ENCODE measurements around the gene ANKRD33B.
"Not testable (repeated sequence)": the region's sequence is repeated elsewhere in the genome, so short reads cannot be mapped to it uniquely, and the experiment has no call there.

Gene ANKRD33B

GRCh38 chr5:10556893-10557746 lies 6.8 kb upstream of the ANKRD33B start:
- no peak for DNase-seq (ENCODE audit: low read depth, low spot score)

GRCh38 chr5:10559151-10559550 lies 4.7 kb upstream of the ANKRD33B start:
- no peak for DNase-seq (ENCODE audit: low read depth, low spot score)

GRCh38 chr5:10559871-10560270 lies 4.0 kb upstream of the ANKRD33B start:
- DNase-seq (ENCODE audit: low read depth, low spot score): no peak

- no peak for DNase-seq (ENCODE audit: low read depth, low spot score)
Observed at GRCh38 chr5:10562201-10563109, 1.4 kb upstream of the ANKRD33B start.

GRCh38 chr5:10563110-10563944 lies 543 bp upstream of the ANKRD33B start:
- no peak for DNase-seq (ENCODE audit: low read depth, low spot score)

GRCh38 chr5:10564838-10565784 lies 1.2 kb downstream of the ANKRD33B start:
- no peak for DNase-seq (ENCODE audit: low read depth, low spot score)

GRCh38 chr5:10565785-10566542 lies 2.1 kb downstream of the ANKRD33B start:
- DNase-seq (ENCODE audit: low read depth, low spot score): no peak

- no peak for DNase-seq (ENCODE audit: low read depth, low spot score)
Observed at GRCh38 chr5:10566543-10567068, 2.7 kb downstream of the ANKRD33B start.

GRCh38 chr5:10567121-10567591 lies 3.3 kb downstream of the ANKRD33B start:
- DNase-seq (ENCODE audit: low read depth, low spot score): no peak

GRCh38 chr5:10567781-10568321 lies 4.0 kb downstream of the ANKRD33B start:
- DNase-seq (ENCODE audit: low read depth, low spot score): no peak

- not testable (repeated sequence) for DNase-seq (ENCODE audit: low read depth, low spot score)
Observed at GRCh38 chr5:10570540-10570939, 6.7 kb downstream of the ANKRD33B start.

- no peak for DNase-seq (ENCODE audit: low read depth, low spot score)
Observed at GRCh38 chr5:10572451-10572850, 8.6 kb downstream of the ANKRD33B start.

GRCh38 chr5:10573487-10574145 lies 9.7 kb downstream of the ANKRD33B start:
- DNase-seq (ENCODE audit: low read depth, low spot score): no peak

GRCh38 chr5:10574879-10575278 lies 11.0 kb downstream of the ANKRD33B start:
- DNase-seq (ENCODE audit: low read depth, low spot score): not testable (repeated sequence)

GRCh38 chr5:10576121-10576789 lies 12.4 kb downstream of the ANKRD33B start:
- no peak for DNase-seq (ENCODE audit: low read depth, low spot score)

GRCh38 chr5:10576790-10577189 lies 12.9 kb downstream of the ANKRD33B start:
- no peak for DNase-seq (ENCODE audit: low read depth, low spot score)

GRCh38 chr5:10577371-10578292 lies 13.8 kb downstream of the ANKRD33B start:
- no peak for DNase-seq (ENCODE audit: low read depth, low spot score)
